NCI-H128 (cell line): ENCODE results near the gene MIGA2.
"Not testable (repeated sequence)": the region's sequence is repeated elsewhere in the genome, so short reads cannot be mapped to it uniquely, and the experiment has no call there.

ENCODE experiments used
- DNase-seq: peaks from one replicate; lab custom pipeline; 2025; ENCODE audit not compliant: unreplicated experiment; lab: John Stamatoyannopoulos, UW

The MIGA2 gene, protein sequence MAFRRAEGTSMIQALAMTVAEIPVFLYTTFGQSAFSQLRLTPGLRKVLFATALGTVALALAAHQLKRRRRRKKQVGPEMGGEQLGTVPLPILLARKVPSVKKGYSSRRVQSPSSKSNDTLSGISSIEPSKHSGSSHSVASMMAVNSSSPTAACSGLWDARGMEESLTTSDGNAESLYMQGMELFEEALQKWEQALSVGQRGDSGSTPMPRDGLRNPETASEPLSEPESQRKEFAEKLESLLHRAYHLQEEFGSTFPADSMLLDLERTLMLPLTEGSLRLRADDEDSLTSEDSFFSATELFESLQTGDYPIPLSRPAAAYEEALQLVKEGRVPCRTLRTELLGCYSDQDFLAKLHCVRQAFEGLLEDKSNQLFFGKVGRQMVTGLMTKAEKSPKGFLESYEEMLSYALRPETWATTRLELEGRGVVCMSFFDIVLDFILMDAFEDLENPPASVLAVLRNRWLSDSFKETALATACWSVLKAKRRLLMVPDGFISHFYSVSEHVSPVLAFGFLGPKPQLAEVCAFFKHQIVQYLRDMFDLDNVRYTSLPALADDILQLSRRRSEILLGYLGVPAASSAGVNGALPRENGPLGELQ

DNA sequence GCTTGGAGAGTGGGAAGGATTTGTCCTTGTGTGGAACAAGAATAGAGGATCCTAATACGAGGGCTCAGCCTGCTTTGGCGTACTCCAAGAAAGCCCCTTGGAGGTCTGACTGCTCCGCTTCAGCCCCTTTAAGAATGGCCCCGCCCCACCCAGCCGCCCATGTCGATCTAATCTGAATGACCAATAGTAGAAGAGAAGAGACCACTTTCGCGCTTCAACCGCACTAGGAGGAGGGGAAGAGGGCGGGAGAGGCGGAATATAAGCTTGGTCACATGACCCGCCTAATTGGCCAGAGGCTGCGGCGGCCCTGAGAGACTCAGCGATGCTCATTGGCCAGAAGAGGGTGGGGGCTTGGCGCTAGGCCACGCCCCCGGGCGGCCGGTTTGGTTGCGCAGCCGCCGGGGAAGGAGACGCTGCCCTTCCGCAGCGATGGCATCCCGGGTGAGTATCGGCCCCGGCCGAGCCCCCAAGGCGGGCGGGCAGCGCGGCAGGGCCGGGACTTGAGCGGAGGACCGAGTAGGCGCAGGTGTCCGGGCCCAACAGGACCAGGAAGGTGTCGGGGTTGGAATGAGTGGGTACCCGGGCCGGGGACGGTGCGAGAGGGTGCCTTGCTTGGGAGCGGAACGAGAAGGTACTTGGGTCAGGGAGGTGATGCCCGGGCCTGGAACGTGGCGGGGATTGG, at the start of gene MIGA2:
Gene MIGA2 (plus strand): TSS at position 386 of the 682 bp plus-strand sequence. CDS start 3,969 bp downstream, outside the sequence.
- peak; percentile 97 for DNase-seq

DNA sequence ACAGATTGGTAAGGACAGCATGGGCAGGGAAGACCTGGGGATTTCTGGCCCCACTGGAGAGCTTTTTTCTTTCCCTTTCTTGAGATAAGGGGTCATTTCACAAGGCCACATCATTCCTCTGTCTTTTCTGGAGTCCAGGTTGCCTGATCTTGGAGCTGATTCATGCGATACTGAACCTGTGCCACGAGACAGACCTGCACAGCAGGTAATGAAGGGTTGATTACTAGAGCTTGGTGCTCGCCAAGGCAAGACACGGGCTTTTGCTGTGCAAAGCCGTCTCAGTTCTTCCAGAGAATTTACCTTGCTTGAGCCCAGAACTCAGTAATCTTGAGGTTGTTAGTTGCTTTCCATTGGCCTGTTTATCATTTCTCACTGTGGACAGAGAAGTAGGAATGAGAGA, 49.8 kb upstream of the MIGA2 start:
- no peak for DNase-seq

GRCh38 chr9:128987805-128988204, 48.6 kb upstream of the MIGA2 start:
- no peak for DNase-seq

- no peak for DNase-seq
Observed at GRCh38 chr9:128992995-128993394, 43.4 kb upstream of the MIGA2 start.

- no peak for DNase-seq
Observed at GRCh38 chr9:128995791-128996190, 40.6 kb upstream of the MIGA2 start.

- DNase-seq, result no peak
Observed at GRCh38 chr9:128998462-128998861, 38.0 kb upstream of the MIGA2 start.

DNA sequence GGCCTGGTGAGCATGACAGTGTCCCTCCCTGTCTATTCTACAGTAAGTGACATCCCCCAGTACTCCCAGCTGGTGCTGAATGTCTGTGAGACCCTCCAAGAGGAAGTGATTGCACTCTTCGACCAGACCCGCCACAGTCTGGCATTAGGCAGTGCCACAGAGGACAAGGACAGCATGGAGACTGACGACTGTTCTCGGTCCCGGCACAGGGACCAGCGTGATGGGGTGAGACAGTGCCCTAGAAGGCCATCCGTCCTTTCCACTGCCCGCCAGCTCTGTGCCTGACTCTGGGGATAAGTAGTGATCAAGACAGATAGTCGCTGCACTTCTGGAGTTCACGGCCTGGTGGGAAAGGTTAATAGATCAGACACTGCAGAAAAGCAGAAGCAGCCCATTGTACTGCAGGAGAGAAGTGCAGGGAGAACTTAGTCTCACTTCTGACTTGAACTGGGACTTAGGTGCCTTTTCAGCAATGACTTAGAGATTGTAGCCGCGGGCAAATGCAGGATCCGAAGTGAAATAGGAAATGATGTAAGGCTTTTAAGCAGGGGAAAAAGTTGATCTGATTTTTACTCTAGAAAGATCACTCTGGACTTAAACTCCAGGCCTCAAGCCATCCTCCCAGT, 36.7 kb upstream of the MIGA2 start:
- no peak for DNase-seq

- DNase-seq, result no peak
Observed at GRCh38 chr9:129001504-129002325, 34.7 kb upstream of the MIGA2 start.

DNA sequence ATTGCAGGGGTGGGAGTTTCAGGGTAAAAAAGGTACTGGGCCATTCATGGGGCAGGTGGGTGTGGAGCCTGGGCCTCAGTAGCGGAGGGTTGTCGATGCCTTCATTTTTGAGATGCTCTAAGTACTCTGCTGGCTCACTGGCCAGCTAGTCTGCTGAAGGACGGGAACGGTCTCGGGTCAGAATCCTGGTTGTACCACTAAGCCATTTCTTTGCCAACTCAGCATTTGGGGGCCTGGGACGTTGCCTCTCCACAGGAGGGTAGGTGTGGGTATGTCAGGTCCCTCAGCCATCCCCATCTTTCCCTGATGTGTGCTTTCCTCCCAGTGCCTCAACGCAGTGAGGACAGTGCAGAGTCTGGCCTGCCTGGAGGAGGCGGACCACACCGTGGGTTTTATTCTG, 33.4 kb upstream of the MIGA2 start:
- DNase-seq, result no peak

DNA sequence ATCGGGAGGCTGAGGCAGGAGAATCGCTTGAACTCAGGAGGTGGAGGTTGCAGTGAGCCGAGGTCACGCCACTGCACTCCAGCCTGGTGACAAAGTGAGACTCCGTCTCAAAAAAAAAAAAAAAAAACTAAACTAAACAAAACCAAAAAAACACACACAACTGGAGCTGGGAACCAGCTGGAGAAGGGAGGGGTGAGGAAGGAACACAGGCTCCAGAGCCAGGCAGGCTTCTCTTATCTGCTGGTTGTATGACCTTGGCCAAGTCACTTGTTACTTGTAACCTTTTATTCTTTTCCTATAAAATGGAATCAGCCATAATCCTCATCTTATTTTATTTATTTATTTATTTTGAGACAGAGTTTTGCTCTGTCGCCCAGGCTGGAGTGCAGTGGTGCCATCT, 32.3 kb upstream of the MIGA2 start:
- DNase-seq, result not testable (repeated sequence)

GRCh38 chr9:129005336-129005997, 31.0 kb upstream of the MIGA2 start:
- no peak for DNase-seq

DNA sequence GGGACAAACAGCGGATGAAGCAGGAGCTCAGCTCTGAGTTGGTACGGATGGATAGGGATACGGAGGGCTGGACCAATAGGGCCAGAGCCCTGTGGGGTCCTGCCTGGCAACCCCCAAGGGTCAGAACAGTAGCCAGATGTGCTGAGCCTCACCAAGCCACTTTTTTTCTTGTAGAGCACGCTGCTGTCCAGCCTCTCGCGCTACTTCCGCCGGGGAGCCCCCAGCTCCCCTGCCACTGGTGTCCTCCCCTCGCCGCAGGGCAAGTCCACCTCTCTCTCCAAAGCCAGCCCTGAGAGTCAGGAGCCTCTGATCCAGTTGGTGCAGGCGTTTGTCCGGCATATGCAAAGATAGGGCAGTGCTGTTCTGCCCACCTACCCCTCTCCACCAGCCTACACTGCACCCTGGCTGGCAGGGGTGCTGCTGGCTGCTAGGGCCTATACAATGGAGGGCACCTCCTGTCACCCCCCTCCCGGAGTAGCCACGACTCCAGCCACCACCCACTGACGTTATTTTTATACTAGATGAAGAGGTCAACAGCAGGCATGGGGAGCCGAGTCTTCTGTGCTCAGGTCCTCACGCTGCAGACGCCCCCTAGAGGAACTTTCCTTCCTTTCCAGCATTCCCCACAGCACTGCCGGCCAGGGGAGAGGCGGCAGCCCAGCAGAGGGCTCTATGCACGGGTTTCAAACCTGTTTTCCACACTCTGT, 29.9 kb upstream of the MIGA2 start:
- DNase-seq, result peak; percentile 15

DNA sequence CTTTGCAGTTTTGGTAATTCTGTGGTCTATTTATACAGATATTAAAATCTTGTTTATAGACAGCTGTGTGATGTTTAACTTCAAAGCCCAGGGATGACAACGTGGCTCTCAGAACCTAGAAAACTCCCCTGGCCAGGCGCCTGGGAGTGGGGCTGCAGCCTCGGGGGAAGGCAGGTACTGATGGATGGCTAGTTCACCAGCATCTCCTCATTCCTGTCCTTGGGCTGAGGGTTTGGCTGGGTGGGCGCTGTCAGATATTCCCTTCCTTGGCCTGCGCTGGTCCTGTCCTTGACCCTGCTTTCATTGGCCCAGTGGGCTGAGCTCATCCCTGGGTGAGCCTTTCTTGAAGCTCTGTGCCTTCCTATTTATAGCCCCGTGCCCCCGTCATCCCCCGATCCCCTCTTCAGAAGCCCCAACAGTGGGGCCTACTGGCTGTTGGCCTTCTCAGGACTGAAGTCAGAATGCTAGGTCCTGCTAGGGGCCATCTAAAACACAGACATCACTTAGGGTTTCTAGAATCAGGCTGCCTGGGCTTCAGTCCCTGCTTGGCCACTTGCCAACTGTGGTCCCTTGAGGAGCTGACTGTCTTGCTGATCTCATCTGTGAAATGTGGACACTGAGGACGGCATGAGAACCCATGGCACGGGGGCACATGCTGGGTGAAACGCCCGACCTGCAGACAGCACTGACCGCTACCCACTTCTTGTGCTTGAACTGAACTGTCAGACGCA, 29.2 kb upstream of the MIGA2 start:
- DNase-seq, result no peak

DNA sequence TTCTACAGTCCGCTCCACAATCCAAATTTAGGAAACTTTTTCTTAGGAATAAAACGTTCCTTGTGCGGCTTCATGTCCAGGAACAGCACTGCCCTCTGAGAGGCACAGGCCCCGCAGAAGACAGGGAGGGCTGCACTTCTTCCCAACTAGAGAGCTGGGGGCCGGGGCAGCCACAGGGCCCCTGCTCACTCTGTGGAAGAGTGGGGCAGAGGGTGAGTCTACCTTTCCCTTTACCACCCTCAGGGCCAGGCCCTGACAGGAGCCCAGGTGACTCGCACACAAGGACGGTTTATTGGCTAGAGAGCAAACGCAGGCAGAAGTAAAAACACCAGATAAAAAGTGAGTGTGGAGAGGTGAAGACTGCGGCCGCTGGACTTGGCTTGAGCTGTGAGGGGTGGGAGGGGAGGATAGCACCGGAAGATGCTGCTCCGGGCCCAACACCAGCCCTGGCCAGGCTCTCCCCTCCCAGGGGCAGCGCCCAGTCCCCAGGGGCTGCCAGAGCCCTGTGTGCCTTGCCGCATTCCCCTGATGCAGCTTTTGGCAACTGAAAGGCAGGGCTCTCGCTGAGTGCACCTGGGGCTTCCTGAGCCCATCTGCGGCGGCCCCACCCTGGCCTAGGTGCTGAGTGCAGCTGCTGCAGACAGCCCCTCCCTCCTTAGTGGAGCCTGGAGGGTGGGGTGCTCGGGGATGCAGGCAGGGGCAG, 28.5 kb upstream of the MIGA2 start:
- no peak for DNase-seq

DNA sequence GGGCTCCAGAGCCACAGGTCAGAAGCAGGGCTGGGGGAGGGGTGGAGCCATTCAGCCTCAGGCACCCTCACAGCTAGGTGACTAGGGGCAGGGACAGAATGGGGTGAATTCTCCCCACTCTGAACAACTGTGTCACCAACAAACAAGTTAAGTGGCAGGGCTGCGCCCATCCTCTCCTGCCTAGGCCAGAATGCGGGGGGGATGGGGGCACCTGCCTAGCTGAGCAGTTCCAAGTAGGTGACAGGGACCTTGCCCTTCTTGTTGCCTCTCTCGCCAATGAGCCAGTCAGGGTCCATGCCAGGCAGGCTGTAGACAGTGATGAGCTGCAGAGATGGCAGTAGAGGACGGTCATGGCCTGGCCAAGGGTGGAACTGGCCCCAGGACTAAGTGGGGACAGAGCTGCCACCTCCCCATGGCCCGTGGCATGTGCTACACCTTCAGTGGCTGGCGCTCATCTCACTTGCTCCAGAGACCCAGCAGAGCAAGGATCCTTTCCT, 27.9 kb upstream of the MIGA2 start:
- DNase-seq, result no peak

- no peak for DNase-seq
Observed at GRCh38 chr9:129008986-129009583, 27.3 kb upstream of the MIGA2 start.

- DNase-seq, result no peak
Observed at GRCh38 chr9:129009584-129010141, 26.8 kb upstream of the MIGA2 start.
